Breast epithelium (tissue), 3 donors: Measurements from ENCODE around the gene FBRS.

Experiments
- POLR2A ChIP-seq: fragments of 450-650 bp; IDR thresholded peaks from one replicate; pipeline ENCODE4 v1.6.1; 2016; ENCODE audit warnings: antibody characterized with exemption, mild to moderate bottlenecking, moderate library complexity
- POLR2AphosphoS5 ChIP-seq, 3 donors: sonication (generic); formaldehyde crosslinking; IDR thresholded peaks; one replicate each; pipeline ENCODE4 v1.6.1; 2017; ENCODE audit warnings: antibody characterized with exemption in 3 of 3
- TF ChIP-seq, protein P1 (sequence below), 3 donors: fragments of 450-650 bp; IDR thresholded peaks; one replicate each; pipeline ENCODE4 v1.5.1; 2016 to 2017; ENCODE audit warnings: antibody characterized with exemption in 3 of 3, mild to moderate bottlenecking in 3 of 3, moderate library complexity in 3 of 3

DNA sequence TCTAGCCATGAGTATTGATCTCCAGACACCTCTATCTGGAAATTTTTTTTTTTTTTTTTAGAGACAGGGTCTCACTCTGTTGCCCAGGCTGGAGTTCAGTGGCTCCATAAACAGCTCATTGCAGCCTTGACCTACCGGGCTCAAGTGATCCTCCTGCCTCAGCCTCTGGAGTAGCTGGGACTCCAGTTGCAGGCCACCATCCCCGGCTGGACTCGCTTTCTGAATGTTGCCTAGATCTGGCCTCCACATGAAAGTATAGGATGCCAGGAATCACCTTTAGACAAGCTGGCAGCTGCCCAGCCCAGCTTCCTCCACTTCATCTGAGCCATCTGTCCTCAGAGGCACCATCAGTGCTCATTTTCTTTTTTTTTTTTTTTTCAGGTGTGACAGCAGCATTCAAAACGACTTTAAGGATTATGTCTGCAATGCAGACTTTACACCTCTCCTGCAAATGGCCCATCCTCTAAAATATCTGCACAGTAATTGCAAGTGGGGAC lies 13.8 kb upstream of the FBRS start:
- TF ChIP-seq, protein P1, sequence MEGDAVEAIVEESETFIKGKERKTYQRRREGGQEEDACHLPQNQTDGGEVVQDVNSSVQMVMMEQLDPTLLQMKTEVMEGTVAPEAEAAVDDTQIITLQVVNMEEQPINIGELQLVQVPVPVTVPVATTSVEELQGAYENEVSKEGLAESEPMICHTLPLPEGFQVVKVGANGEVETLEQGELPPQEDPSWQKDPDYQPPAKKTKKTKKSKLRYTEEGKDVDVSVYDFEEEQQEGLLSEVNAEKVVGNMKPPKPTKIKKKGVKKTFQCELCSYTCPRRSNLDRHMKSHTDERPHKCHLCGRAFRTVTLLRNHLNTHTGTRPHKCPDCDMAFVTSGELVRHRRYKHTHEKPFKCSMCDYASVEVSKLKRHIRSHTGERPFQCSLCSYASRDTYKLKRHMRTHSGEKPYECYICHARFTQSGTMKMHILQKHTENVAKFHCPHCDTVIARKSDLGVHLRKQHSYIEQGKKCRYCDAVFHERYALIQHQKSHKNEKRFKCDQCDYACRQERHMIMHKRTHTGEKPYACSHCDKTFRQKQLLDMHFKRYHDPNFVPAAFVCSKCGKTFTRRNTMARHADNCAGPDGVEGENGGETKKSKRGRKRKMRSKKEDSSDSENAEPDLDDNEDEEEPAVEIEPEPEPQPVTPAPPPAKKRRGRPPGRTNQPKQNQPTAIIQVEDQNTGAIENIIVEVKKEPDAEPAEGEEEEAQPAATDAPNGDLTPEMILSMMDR (IDR thresholded peaks at IDR 0.05) = no peak
- TF ChIP-seq POLR2A (no peak), POLR2AphosphoS5 (IDR thresholded peaks at IDR 0.05) (no peak)
